Liver (tissue), 9 donors: Measurements from ENCODE around the gene NFE2L1. TPM values are rescaled to one million over a fixed set of nuclear protein-coding genes. Genes with fewer than 3 reads are reported as not detected.

ENCODE experiments used
- DNase-seq: peaks from one replicate; pipeline ENCODE4 v3.0.0-alpha.2; 2017; ENCODE audit warnings: low spot score
- H3K27ac ChIP-seq, 2 donors: one replicate each; pipeline ENCODE4 v1.7.0; 2013; ENCODE audit warnings: inconsistent platforms in 2 of 2, low read length in 2 of 2, control low read depth in 1 of 2, low read depth in 1 of 2, mild to moderate bottlenecking in 1 of 2
- H3K27me3 ChIP-seq, 4 donors: one replicate each; pipeline versions ENCODE4 v1.6.1 to v1.7.0; 2013; ENCODE audit warnings: low read length in 3 of 4, inconsistent platforms in 1 of 4, mild to moderate bottlenecking in 1 of 4, moderate library complexity in 1 of 4; ENCODE audit not compliant: control insufficient read depth in 4 of 4, insufficient read depth in 4 of 4
- H3K36me3 ChIP-seq, 4 donors: one replicate each; pipeline versions ENCODE4 v1.6.1 to v1.7.0; 2013; ENCODE audit warnings: low read length in 3 of 4, mild to moderate bottlenecking in 3 of 4, low read depth in 1 of 4, moderate library complexity in 1 of 4; ENCODE audit not compliant: control insufficient read depth in 4 of 4, insufficient read depth in 3 of 4
- H3K4me1 ChIP-seq, 4 donors: one replicate each; pipeline versions ENCODE4 v1.6.1 to v1.7.0; 2013; ENCODE audit warnings: low read length in 3 of 4, mild to moderate bottlenecking in 3 of 4, moderate library complexity in 1 of 4; ENCODE audit not compliant: control insufficient read depth in 4 of 4, insufficient read depth in 4 of 4
- H3K4me3 ChIP-seq, 3 donors: one replicate each; pipeline versions ENCODE4 v1.6.1 to v1.7.0; 2013; ENCODE audit warnings: low read length in 3 of 3, control low read depth in 1 of 3, low read depth in 1 of 3, mild to moderate bottlenecking in 1 of 3
- H3K9ac ChIP-seq, 2 donors: one replicate each; pipeline ENCODE4 v1.7.0; 2013; ENCODE audit warnings: low read length in 2 of 2, mild to moderate bottlenecking in 2 of 2, moderate library complexity in 2 of 2, control low read depth in 1 of 2, low read depth in 1 of 2
- H3K9me3 ChIP-seq, 4 donors: one replicate each; pipeline versions ENCODE4 v1.6.1 to v1.7.0; 2013; ENCODE audit warnings: low read length in 3 of 4; ENCODE audit not compliant: control insufficient read depth in 4 of 4
- ATF3 ChIP-seq: IDR thresholded peaks from 2 replicates; pipeline ENCODE4 v1.6.1; 2016; ENCODE audit warnings: antibody characterized with exemption
- CTCF ChIP-seq: fragments of 150-350 bp; IDR thresholded peaks from 2 replicates; pipeline ENCODE4 v1.5.1; 2017; ENCODE audit warnings: improper control_type of control experiment, low read depth, low read length; ENCODE audit not compliant: missing input control
- EGR1 ChIP-seq, 2 donors: IDR thresholded peaks; 2 replicates each; pipeline ENCODE4 v1.6.1; 2016 to 2018; ENCODE audit warnings: antibody characterized with exemption in 2 of 2, low read depth in 2 of 2
- FOXA1 ChIP-seq: IDR thresholded peaks from 2 replicates; pipeline ENCODE4 v1.6.1; 2016; ENCODE audit warnings: antibody characterized with exemption
- FOXA2 ChIP-seq: IDR thresholded peaks from 2 replicates; pipeline ENCODE4 v1.6.1; 2016; ENCODE audit warnings: antibody characterized with exemption
- GABPA ChIP-seq, 2 donors: IDR thresholded peaks in 1 of 2; conservative IDR thresholded peaks in 1 of 2; 2 replicates each; pipeline ENCODE4 v1.6.1; 2016; ENCODE audit warnings: antibody characterized with exemption in 2 of 2, mild to moderate bottlenecking in 1 of 2, moderate library complexity in 1 of 2
- HNF4A ChIP-seq, 2 donors: conservative IDR thresholded peaks; 2 replicates each; pipeline ENCODE4 v1.6.1; 2016; ENCODE audit warnings: antibody characterized with exemption in 2 of 2, mild to moderate bottlenecking in 2 of 2
- HNF4G ChIP-seq: IDR thresholded peaks from 2 replicates; pipeline ENCODE4 v1.6.1; 2016; ENCODE audit warnings: antibody characterized with exemption
- JUND ChIP-seq, 2 donors: IDR thresholded peaks; 2 replicates each; pipeline ENCODE4 v1.6.1; 2016; ENCODE audit warnings: antibody characterized with exemption in 2 of 2
- NR2F2 ChIP-seq: IDR thresholded peaks from 2 replicates; pipeline ENCODE4 v1.6.1; 2016; ENCODE audit warnings: antibody characterized with exemption
- RAD21 ChIP-seq, 2 donors: IDR thresholded peaks; 2 replicates each; pipeline ENCODE4 v1.6.1; 2016; ENCODE audit warnings: antibody characterized with exemption in 2 of 2, mild to moderate bottlenecking in 2 of 2
- RXRA ChIP-seq, 2 donors: IDR thresholded peaks; 2 replicates each; pipeline ENCODE4 v1.6.1; 2017 to 2018; ENCODE audit warnings: antibody characterized with exemption in 2 of 2, mild to moderate bottlenecking in 1 of 2
- SP1 ChIP-seq: IDR thresholded peaks from 2 replicates; pipeline ENCODE4 v1.6.1; 2018; ENCODE audit warnings: antibody characterized with exemption, mild to moderate bottlenecking
- TAF1 ChIP-seq: conservative IDR thresholded peaks from 2 replicates; pipeline ENCODE4 v1.6.1; 2016; ENCODE audit warnings: antibody characterized with exemption, mild to moderate bottlenecking
- YY1 ChIP-seq: IDR thresholded peaks from 2 replicates; pipeline ENCODE4 v1.6.1; 2016; ENCODE audit warnings: antibody characterized with exemption, mild to moderate bottlenecking
- WGBS: extraction: QIAGEN DNeasy Blood & Tissue Kit; methylation state at CpG from one replicate; pipeline ENCODE4 v1.1.7; 2013; 5-methylcytosine and 5-hydroxymethylcytosine counted together
- polyA plus RNA-seq, 2 donors: library from polyadenylated mRNA; stranded (reverse) in 1 of 2; unstranded in 1 of 2; fragments of 200-250 nt in 1 of 2; fragments of >200 nt in 1 of 2; fragmentation: Nextera tagmentation in 1 of 2; extraction: Ambion mirVana in 1 of 2; gene quantifications; one replicate each; pipeline versions ENCODE4 v1.2.1 to v1.2.3, GENCODE V29; 2013 to 2015
- total RNA-seq, 2 donors: library from RNA; depleted of rRNA; stranded (reverse); fragments of >200 nt; gene quantifications; one replicate each; pipeline ENCODE4 v1.2.3, GENCODE V29; 2014
- TF ChIP-seq, protein P1 (sequence below): IDR thresholded peaks from 2 replicates; pipeline ENCODE4 v1.6.1; 2016; ENCODE audit warnings: antibody characterized with exemption
- TF ChIP-seq, protein P2 (sequence below): IDR thresholded peaks from 2 replicates; pipeline ENCODE4 v1.6.1; 2016; ENCODE audit warnings: antibody characterized with exemption, mild to moderate bottlenecking
- donor health status: healthy.
- donor health status: healthy.
- donor health status: healthy.
- donor health status: healthy.
- donor health status: healthy.

Gene NFE2L1
- total and polyA plus RNA-seq, 4 donors: 14.3 to 79.5 (median 57.6) TPM

DNA sequence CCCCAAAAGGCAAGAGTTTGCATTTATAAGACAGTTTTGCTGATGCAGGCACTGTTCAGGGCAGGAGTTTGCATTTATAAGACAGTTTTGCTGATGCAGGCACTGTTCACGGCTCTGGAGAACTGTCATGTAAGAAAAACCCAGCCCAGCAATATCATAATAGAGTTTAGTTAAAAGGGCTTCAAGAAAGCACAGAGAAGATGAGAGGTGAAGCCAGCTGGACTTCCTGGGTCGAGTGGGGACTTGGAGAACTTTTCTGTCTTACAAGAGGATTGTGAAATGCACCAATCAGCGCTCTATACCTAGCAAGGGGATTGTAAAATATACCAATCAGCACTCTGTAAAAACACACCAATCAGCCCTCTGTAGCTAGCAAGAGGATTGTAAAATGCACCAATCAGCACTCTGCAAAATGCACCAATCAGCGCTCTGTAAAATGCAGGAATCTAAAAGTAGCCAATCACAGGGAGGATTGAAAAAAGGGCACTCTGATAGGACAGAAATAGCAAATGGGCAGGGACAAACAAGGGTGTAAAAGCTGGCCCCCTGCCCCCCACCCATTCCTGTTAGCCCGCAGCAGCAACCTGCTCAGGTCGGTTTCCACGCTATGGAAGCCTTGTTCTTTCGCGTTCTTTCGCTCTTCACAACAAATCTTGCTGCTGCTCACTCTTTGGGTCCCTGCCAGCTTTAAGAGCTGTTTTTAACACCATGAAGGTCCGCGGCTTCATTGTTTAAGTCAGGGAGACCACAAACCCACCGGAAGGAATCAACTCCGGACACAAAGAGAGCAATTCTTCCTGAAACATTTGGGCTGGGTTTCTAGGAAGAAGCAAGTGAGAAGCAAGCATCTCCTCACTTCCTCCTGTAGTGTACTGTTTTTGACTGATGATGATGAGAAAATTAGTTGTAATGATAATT is 54.9 kb downstream of the NFE2L1 start:
- H3K27ac ChIP-seq: no peak overlapping the region
- no peak for TF ChIP-seq HNF4A (conservative IDR thresholded peaks at IDR 0.05)
- TF ChIP-seq TAF1: no peak
- no peak for TF ChIP-seq GABPA (IDR thresholded peaks at IDR 0.05 in 1 of 2, conservative IDR thresholded peaks at IDR 0.05 in 1 of 2)
- TF ChIP-seq EGR1 (IDR thresholded peaks at IDR 0.05; ENCODE audit: low read depth in 2 of 2): no peak
- TF ChIP-seq, protein P1, sequence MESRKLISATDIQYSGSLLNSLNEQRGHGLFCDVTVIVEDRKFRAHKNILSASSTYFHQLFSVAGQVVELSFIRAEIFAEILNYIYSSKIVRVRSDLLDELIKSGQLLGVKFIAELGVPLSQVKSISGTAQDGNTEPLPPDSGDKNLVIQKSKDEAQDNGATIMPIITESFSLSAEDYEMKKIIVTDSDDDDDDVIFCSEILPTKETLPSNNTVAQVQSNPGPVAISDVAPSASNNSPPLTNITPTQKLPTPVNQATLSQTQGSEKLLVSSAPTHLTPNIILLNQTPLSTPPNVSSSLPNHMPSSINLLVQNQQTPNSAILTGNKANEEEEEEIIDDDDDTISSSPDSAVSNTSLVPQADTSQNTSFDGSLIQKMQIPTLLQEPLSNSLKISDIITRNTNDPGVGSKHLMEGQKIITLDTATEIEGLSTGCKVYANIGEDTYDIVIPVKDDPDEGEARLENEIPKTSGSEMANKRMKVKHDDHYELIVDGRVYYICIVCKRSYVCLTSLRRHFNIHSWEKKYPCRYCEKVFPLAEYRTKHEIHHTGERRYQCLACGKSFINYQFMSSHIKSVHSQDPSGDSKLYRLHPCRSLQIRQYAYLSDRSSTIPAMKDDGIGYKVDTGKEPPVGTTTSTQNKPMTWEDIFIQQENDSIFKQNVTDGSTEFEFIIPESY: no peak
- TF ChIP-seq RXRA (IDR thresholded peaks at IDR 0.05): no peak
- TF ChIP-seq FOXA2: no peak
- TF ChIP-seq FOXA1: no peak
- no peak for TF ChIP-seq NR2F2
- no peak for TF ChIP-seq JUND (IDR thresholded peaks at IDR 0.05)
- no peak for TF ChIP-seq SP1
- TF ChIP-seq YY1: no peak
- TF ChIP-seq, protein P2, sequence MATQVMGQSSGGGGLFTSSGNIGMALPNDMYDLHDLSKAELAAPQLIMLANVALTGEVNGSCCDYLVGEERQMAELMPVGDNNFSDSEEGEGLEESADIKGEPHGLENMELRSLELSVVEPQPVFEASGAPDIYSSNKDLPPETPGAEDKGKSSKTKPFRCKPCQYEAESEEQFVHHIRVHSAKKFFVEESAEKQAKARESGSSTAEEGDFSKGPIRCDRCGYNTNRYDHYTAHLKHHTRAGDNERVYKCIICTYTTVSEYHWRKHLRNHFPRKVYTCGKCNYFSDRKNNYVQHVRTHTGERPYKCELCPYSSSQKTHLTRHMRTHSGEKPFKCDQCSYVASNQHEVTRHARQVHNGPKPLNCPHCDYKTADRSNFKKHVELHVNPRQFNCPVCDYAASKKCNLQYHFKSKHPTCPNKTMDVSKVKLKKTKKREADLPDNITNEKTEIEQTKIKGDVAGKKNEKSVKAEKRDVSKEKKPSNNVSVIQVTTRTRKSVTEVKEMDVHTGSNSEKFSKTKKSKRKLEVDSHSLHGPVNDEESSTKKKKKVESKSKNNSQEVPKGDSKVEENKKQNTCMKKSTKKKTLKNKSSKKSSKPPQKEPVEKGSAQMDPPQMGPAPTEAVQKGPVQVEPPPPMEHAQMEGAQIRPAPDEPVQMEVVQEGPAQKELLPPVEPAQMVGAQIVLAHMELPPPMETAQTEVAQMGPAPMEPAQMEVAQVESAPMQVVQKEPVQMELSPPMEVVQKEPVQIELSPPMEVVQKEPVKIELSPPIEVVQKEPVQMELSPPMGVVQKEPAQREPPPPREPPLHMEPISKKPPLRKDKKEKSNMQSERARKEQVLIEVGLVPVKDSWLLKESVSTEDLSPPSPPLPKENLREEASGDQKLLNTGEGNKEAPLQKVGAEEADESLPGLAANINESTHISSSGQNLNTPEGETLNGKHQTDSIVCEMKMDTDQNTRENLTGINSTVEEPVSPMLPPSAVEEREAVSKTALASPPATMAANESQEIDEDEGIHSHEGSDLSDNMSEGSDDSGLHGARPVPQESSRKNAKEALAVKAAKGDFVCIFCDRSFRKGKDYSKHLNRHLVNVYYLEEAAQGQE: no peak
- TF ChIP-seq RAD21 (IDR thresholded peaks at IDR 0.05): no peak
- TF ChIP-seq CTCF: no peak
- no peaks in the 10 kb centered on the region for H3K36me3 ChIP-seq
- H3K9me3 ChIP-seq: no peaks in the 10 kb centered on the region
- no peaks in the 10 kb centered on the region for H3K27me3 ChIP-seq
- H3K4me1 ChIP-seq: peaks cover 1 to 22% (median 14%) of the 10 kb centered on the region in 4 donors
- no peak overlapping the region for H3K4me3 ChIP-seq
- DNase-seq: no peak
- 80% methylated on average over 14 of the region's 14 CpGs for WGBS
- H3K9ac ChIP-seq: no peak overlapping the region

DNA sequence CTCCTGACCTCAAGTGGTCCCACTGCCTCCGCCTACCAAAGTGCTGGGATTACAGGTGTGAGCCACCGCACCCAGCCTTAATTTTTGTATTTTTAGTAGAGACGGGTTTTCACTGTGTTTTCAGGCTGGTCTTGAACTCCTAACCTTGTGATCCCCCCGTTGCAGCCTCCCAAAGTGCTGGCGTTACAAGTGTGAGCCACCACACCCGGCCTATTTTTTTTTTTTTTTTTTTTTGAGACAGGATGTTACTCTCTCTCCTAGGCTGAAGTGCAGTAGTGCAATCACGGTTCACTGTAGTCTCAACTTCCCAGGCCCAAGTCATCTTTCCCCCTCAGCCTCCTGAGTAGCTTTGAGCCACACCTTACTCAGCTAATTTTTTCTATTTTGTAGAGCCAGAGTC is 56.3 kb downstream of the NFE2L1 start:
- Histone ChIP-seq H3K4me3 (no peak overlapping the region), H3K27me3 (no peaks in the 10 kb centered on the region), H3K27ac (no peak overlapping the region), H3K9me3 (no peaks in the 10 kb centered on the region), H3K9ac (no peak overlapping the region), H3K4me1 (peaks cover 1 to 31% (median 21%) of the 10 kb centered on the region in 4 donors), H3K36me3 (no peaks in the 10 kb centered on the region)
- 89% methylated on average over 7 of the region's 7 CpGs for WGBS
- DNase-seq: no peak
- no peak for TF ChIP-seq RXRA (IDR thresholded peaks at IDR 0.05)
- no peak for TF ChIP-seq ATF3
- no peak for TF ChIP-seq FOXA2
- no peak for TF ChIP-seq HNF4A (conservative IDR thresholded peaks at IDR 0.05)
- TF ChIP-seq SP1: no peak
- no peak for TF ChIP-seq CTCF
- no peak for TF ChIP-seq NR2F2
- TF ChIP-seq YY1: no peak
- no peak for TF ChIP-seq FOXA1
- TF ChIP-seq JUND (IDR thresholded peaks at IDR 0.05): no peak
- TF ChIP-seq RAD21 (IDR thresholded peaks at IDR 0.05): no peak
- TF ChIP-seq, protein P1: no peak
- TF ChIP-seq GABPA (IDR thresholded peaks at IDR 0.05 in 1 of 2, conservative IDR thresholded peaks at IDR 0.05 in 1 of 2): no peak
- TF ChIP-seq TAF1: no peak
- no peak for TF ChIP-seq HNF4G
